HG03280 (cell line): ENCODE results near the gene SAMD4A.
A peak's percentile ranks its signal among the peaks of the same experiment; 100 is the strongest.

Experiments
- ATAC-seq: cut with Tn5 transposase; IDR thresholded peaks from one replicate; pipeline ENCODE4 v1.9.1; 2021; ENCODE audit warnings: mild to moderate bottlenecking, moderate library complexity; ENCODE audit not compliant: unreplicated experiment

The SAMD4A gene

GRCh38 chr14:54566410-54567223, at the start of gene SAMD4A:
Gene SAMD4A (plus strand): TSS chr14:54567128. CDS start chr14:54567917, 789 bp downstream.
- ATAC-seq = peak; percentile 24

- ATAC-seq = no peak
Observed at GRCh38 chr14:54524410-54524809, 42.5 kb upstream of the SAMD4A start.

- ATAC-seq = no peak
Observed at GRCh38 chr14:54528973-54529372, 38.0 kb upstream of the SAMD4A start.

GRCh38 chr14:54529811-54530210, 37.1 kb upstream of the SAMD4A start:
- ATAC-seq = no peak

GRCh38 chr14:54532111-54533012, 34.6 kb upstream of the SAMD4A start:
- no peak for ATAC-seq

- ATAC-seq = no peak
Observed at GRCh38 chr14:54533100-54533499, 33.8 kb upstream of the SAMD4A start.

GRCh38 chr14:54535126-54535525, 31.8 kb upstream of the SAMD4A start:
- no peak for ATAC-seq

GRCh38 chr14:54535646-54536045, 31.3 kb upstream of the SAMD4A start:
- no peak for ATAC-seq

- no peak for ATAC-seq
Observed at GRCh38 chr14:54537651-54538050, 29.3 kb upstream of the SAMD4A start.

- no peak for ATAC-seq
Observed at GRCh38 chr14:54538055-54538454, 28.9 kb upstream of the SAMD4A start.

GRCh38 chr14:54547583-54547982, 19.3 kb upstream of the SAMD4A start:
- no peak for ATAC-seq

- no peak for ATAC-seq
Observed at GRCh38 chr14:54548491-54548890, 18.4 kb upstream of the SAMD4A start.

- no peak for ATAC-seq
Observed at GRCh38 chr14:54549862-54550261, 17.1 kb upstream of the SAMD4A start.

GRCh38 chr14:54550514-54550913, 16.4 kb upstream of the SAMD4A start:
- ATAC-seq = no peak

- ATAC-seq = no peak
Observed at GRCh38 chr14:54554401-54554800, 12.5 kb upstream of the SAMD4A start.

GRCh38 chr14:54555651-54556050, 11.3 kb upstream of the SAMD4A start:
- no peak for ATAC-seq

GRCh38 chr14:54556535-54556934, 10.4 kb upstream of the SAMD4A start:
- ATAC-seq = no peak

- no peak for ATAC-seq
Observed at GRCh38 chr14:54562334-54562733, 4.6 kb upstream of the SAMD4A start.

- no peak for ATAC-seq
Observed at GRCh38 chr14:54564071-54564867, 2.7 kb upstream of the SAMD4A start.

- peak; percentile 44 for ATAC-seq
Observed at GRCh38 chr14:54564868-54565784, 1.8 kb upstream of the SAMD4A start.
